Neural cell (in vitro differentiated cells): Measurements from ENCODE around the gene ELMO1. TPM values are rescaled to one million over a fixed set of nuclear protein-coding genes. Genes with fewer than 3 reads are reported as not detected.

ENCODE experiments used
- H2AFZ ChIP-seq: fragments of 200-600, 300-800 bp; sonication (generic), shearing (Covaris generic); 2 replicates; pipeline ENCODE4 v1.6.0; 2014; ENCODE audit warnings: low read depth, mild to moderate bottlenecking, antibody characterized with exemption, low read length, moderate library complexity
- H3F3A ChIP-seq: fragments of 200-600 bp; shearing (Covaris generic); 2 replicates; pipeline ENCODE4 v1.6.1; 2016; ENCODE audit warnings: mild to moderate bottlenecking, moderate library complexity, mixed read lengths, antibody characterized with exemption, low read length; ENCODE audit not compliant: insufficient read depth, poor library complexity, severe bottlenecking
- H3K27ac ChIP-seq: fragments of 200-600, 300-800 bp; sonication (generic), shearing (Covaris generic); 2 replicates; pipeline ENCODE4 v1.5.1; 2014; ENCODE audit warnings: mild to moderate bottlenecking, low read length, moderate library complexity
- H3K27me3 ChIP-seq: fragments of 300-800, 200-600 bp; sonication (generic), shearing (Covaris generic); 2 replicates; pipeline ENCODE4 v1.6.0; 2014; ENCODE audit warnings: mild to moderate bottlenecking, low read depth, low read length, moderate library complexity; ENCODE audit not compliant: insufficient read depth
- H3K36me3 ChIP-seq: fragments of 300-800, 200-600 bp; sonication (generic), shearing (Covaris generic); 2 replicates; pipeline ENCODE4 v1.5.1; 2014; ENCODE audit warnings: mild to moderate bottlenecking, antibody characterized with exemption, low read length, moderate library complexity; ENCODE audit not compliant: insufficient read depth
- H3K4me2 ChIP-seq: fragments of 300-800, 200-600 bp; sonication (generic), shearing (Covaris generic); 2 replicates; pipeline ENCODE4 v1.6.0; 2014; ENCODE audit warnings: mild to moderate bottlenecking, low read length
- H3K4me3 ChIP-seq: fragments of 300-800, 200-600 bp; sonication (generic), shearing (Covaris generic); 2 replicates; pipeline ENCODE4 v1.5.1; 2014; ENCODE audit warnings: mild to moderate bottlenecking, low read length, moderate library complexity
- H3K79me2 ChIP-seq: fragments of 200-600 bp; shearing (Covaris generic); replicated peaks from 2 replicates; pipeline ENCODE4 v1.6.0; 2014; ENCODE audit warnings: mild to moderate bottlenecking, low read length, moderate library complexity; ENCODE audit not compliant: insufficient read depth
- H3K9ac ChIP-seq: fragments of 300-800, 200-600 bp; sonication (generic), shearing (Covaris generic); 2 replicates; pipeline ENCODE4 v1.6.1; 2016; ENCODE audit warnings: mild to moderate bottlenecking, low read length, mixed read lengths
- H3K9me2 ChIP-seq: fragments of 200-600 bp; shearing (Covaris generic); 2 replicates; pipeline ENCODE4 v1.6.1; 2016; ENCODE audit warnings: mild to moderate bottlenecking, low read length, mixed read lengths; ENCODE audit not compliant: insufficient read depth
- H3K9me3 ChIP-seq: fragments of 200-600, 300-800 bp; sonication (generic), shearing (Covaris generic); 2 replicates; pipeline ENCODE4 v1.6.1; 2016; ENCODE audit warnings: mild to moderate bottlenecking, mixed run types, low read length, moderate library complexity, mixed read lengths
- H4K20me1 ChIP-seq: fragments of 200-600 bp; shearing (Covaris generic); 2 replicates; pipeline ENCODE4 v1.6.1; 2016; ENCODE audit warnings: mild to moderate bottlenecking, mixed run types; ENCODE audit not compliant: insufficient read depth
- CTCF ChIP-seq: fragments of 450-650 bp; IDR thresholded peaks from 2 replicates; pipeline ENCODE4 v1.5.1; 2014; ENCODE audit warnings: antibody characterized with exemption, mild to moderate bottlenecking, moderate library complexity; ENCODE audit not compliant: poor library complexity, severe bottlenecking
- EP300 ChIP-seq: fragments of 450-650 bp; conservative IDR thresholded peaks from 2 replicates; pipeline ENCODE4 v1.6.1; 2014; ENCODE audit warnings: antibody characterized with exemption, mild to moderate bottlenecking, moderate library complexity; ENCODE audit not compliant: poor library complexity, severe bottlenecking
- EZH2 ChIP-seq: fragments of 200-600, 300-800 bp; shearing (Covaris generic), sonication (generic); IDR thresholded peaks from 2 replicates; pipeline ENCODE4 v1.6.1; 2014; ENCODE audit warnings: antibody characterized with exemption, low read length, borderline replicate concordance, mild to moderate bottlenecking; ENCODE audit not compliant: insufficient read depth, poor library complexity, severe bottlenecking
- MXI1 ChIP-seq: fragments of 450-650 bp; conservative IDR thresholded peaks from 2 replicates; pipeline ENCODE4 v1.6.1; 2014; ENCODE audit warnings: antibody characterized with exemption, mild to moderate bottlenecking; ENCODE audit not compliant: poor library complexity, severe bottlenecking
- POLR2AphosphoS5 ChIP-seq: IDR thresholded peaks from 2 replicates; pipeline ENCODE4 v1.6.1; 2012
- RAD21 ChIP-seq: fragments of 450-650 bp; conservative IDR thresholded peaks from 2 replicates; pipeline ENCODE4 v1.6.1; 2014; ENCODE audit warnings: antibody characterized with exemption, mild to moderate bottlenecking, moderate library complexity
- REST ChIP-seq: IDR thresholded peaks from 2 replicates; pipeline ENCODE4 v1.6.1; 2012; ENCODE audit warnings: borderline replicate concordance
- SMC3 ChIP-seq: fragments of 450-650 bp; conservative IDR thresholded peaks from 2 replicates; pipeline ENCODE4 v1.6.1; 2014; ENCODE audit warnings: antibody characterized with exemption, mild to moderate bottlenecking, moderate library complexity; ENCODE audit not compliant: poor library complexity
- TAF1 ChIP-seq: IDR thresholded peaks from 2 replicates; pipeline ENCODE4 v1.6.1; 2012; ENCODE audit warnings: low read depth
- polyA plus RNA-seq: library from polyadenylated mRNA; depleted of rRNA; stranded (reverse); fragments of >200 nt; gene quantifications from 2 replicates; pipeline ENCODE4 v1.2.3, GENCODE V29; 2014

The ELMO1 gene
- polyA plus RNA-seq, 1 donor from 2014 or later: 12.2 TPM

GRCh38 chr7:37215290-37215923 lies 233.3 kb downstream of the ELMO1 start:
- no peaks in the 10 kb centered on the region for H3K36me3 ChIP-seq
- H3F3A ChIP-seq: no peaks in the 10 kb centered on the region
- no peak overlapping the region for H3K4me3 ChIP-seq
- H4K20me1 ChIP-seq: no peaks in the 10 kb centered on the region
- no peak overlapping the region for H2AFZ ChIP-seq
- no peaks in the 10 kb centered on the region for H3K79me2 ChIP-seq
- H3K9me3 ChIP-seq: no peaks in the 10 kb centered on the region
- H3K27ac ChIP-seq: no peak overlapping the region
- no peak overlapping the region for H3K4me2 ChIP-seq
- TF ChIP-seq POLR2AphosphoS5 (no peak), CTCF (no peak), TAF1 (no peak), MXI1 (no peak), SMC3 (no peak), EZH2 (no peak), REST (no peak), EP300 (no peak), RAD21 (no peak)
- no peak overlapping the region for H3K9ac ChIP-seq
- H3K27me3 ChIP-seq: no peaks in the 10 kb centered on the region
- H3K9me2 ChIP-seq: no peaks in the 10 kb centered on the region

- Histone ChIP-seq H3K9me2 (no peaks in the 10 kb centered on the region), H3K36me3 (no peaks in the 10 kb centered on the region), H3K79me2 (no peaks in the 10 kb centered on the region), H3K4me2 (no peak overlapping the region), H3K4me3 (no peak overlapping the region), H2AFZ (no peak overlapping the region), H3K27ac (no peak overlapping the region), H3K27me3 (no peaks in the 10 kb centered on the region), H3K9ac (no peak overlapping the region), H3F3A (no peaks in the 10 kb centered on the region), H4K20me1 (no peaks in the 10 kb centered on the region), H3K9me3 (no peaks in the 10 kb centered on the region)
- TF ChIP-seq RAD21: no peak
Observed at GRCh38 chr7:37212556-37212955, 236.1 kb downstream of the ELMO1 start.
